ENCODE results near the gene RND1.

Gene RND1

DNA sequence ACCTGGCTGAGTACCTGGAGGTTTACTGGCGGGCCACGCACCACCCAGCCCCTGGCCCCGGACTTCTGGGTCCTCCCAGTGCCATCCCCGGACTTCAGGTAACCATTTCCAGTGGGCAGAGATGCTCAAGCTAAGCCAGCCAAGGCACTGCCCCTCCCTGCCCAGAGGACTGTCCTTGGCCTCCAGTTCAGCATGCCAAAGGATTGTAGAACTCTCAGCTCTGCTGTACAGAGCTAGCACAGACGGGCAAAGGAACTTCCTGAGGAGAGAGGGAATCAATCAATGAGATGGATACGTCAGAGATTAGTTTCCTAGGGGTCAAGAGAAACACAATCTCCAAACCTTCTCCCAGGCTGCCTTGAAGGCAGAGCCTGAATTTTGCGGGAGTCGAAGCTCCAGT, 38.6 kb downstream of the RND1 start:
- DNase-seq (ENCODE audit: low spot score): no peak

DNA sequence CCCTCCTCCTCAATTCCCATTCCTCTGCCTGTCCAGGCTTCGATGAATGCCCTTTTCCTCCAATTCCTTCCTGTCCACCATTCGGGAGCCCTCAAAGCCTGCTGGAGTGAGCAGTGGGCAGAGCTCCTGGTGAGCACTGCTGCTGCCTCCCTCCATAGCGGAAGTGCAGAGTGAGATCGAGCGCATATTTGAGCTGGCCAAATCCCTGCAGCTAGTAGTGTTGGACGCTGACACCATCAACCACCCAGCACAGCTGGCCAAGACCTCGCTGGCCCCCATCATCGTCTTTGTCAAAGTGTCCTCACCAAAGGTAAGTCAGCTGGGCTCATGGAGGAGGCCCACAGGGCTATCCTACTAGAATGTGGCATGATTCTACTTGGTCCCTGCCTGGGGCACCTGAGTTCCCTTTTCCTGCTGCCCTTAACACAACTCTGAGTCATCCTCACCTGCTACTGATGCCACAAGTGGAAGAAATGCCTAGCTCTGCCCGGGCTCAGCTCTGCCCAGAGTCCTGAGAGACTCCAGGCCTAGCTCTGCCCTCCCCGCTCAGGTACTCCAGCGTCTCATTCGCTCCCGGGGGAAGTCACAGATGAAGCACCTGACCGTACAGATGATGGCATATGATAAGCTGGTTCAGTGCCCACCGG, 39.3 kb downstream of the RND1 start:
- no peak for DNase-seq (ENCODE audit: low spot score)

DNA sequence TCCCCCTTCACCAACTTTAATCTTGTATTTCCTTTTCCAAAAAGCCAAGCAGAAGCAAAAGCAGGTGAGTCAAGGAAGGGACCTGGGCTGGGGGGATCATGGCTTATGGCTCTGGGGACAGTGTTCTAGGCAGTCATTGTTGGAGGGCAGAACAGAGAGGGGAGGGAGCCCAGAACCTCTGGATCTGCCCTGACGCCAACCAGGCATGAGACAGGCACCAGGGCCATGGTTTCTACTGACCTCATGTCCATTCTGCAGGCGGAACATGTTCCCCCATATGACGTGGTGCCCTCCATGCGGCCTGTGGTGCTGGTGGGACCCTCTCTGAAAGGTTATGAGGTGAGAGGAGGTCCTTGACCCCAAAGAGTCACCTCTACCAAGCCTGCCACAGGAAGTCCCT, 40.8 kb downstream of the RND1 start:
- DNase-seq (ENCODE audit: low spot score): no peak

DNA sequence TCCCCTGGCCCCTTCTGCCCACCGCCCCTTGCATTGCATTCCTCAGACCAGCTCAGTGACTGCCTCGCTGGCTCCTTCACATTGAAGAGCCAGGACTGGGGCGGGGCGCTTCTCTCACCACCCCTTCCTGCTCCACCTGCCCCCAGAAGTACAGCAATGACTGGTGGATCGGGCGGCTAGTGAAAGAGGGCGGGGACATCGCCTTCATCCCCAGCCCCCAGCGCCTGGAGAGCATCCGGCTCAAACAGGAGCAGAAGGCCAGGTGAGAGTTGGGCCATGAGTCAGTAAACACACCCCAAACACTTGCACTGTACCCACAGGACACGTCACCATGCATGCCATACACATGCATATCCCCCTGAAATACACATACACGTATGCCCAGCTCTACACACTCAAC, 41.6 kb downstream of the RND1 start:
- no peak for DNase-seq (ENCODE audit: low spot score)

DNA sequence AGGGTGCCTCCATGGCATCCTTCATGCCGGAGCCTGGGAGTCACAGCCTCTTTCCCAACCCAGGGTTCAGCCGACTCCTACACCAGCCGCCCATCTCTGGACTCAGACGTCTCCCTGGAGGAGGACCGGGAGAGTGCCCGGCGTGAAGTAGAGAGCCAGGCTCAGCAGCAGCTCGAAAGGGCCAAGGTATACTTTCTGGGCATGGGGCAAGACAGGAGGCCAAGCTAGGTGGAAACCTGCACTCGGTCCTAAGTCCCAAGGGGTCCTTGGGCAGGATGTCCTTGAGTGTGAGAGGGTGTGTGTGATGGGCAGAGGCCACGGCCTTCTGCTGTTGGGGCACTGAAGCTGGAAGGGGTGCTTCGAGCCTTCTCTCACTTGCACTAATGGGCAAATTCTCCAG, 42.4 kb downstream of the RND1 start:
- no peak for DNase-seq (ENCODE audit: low spot score)

DNA sequence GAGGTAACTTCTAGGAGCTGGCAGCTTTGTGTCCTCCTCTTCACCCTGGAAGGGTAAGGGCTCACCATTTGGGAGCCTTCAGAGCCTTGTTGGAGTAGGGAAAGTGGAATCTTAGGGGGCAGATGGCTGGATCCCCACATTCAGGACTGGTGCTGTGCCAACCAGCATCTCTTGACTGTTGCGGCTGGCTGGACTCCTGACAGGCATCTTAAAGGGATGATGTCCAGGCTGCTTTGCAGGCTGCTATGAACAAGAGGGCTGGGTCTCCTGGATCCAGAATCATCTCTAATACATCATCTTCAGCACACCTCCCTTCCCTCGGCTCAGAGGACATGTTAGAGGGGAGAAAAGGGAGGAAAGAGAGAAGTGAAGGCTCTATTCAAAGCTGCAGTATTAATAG, 43.0 kb downstream of the RND1 start:
- no peak for DNase-seq (ENCODE audit: low spot score)

DNA sequence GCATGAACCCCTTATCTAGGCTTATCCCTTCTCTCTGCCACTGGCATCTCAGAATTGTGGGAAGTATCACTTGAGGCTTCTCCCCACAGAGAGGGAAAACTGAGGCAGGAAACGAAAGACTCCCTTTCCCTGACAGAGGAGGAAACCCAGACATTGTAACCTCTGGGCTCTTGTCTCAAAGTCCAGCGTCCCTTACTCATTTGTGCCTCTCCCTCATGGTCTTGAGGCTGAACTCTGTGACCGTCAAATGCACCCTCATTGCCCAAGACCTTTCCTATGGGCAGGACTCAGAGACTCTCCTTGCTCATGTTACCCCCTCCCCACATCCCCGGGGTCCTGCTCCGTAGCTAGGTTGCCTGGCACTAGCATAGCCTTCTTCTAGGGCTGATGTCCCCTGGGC, 43.5 kb downstream of the RND1 start:
- DNase-seq (ENCODE audit: low spot score): no peak

DNA sequence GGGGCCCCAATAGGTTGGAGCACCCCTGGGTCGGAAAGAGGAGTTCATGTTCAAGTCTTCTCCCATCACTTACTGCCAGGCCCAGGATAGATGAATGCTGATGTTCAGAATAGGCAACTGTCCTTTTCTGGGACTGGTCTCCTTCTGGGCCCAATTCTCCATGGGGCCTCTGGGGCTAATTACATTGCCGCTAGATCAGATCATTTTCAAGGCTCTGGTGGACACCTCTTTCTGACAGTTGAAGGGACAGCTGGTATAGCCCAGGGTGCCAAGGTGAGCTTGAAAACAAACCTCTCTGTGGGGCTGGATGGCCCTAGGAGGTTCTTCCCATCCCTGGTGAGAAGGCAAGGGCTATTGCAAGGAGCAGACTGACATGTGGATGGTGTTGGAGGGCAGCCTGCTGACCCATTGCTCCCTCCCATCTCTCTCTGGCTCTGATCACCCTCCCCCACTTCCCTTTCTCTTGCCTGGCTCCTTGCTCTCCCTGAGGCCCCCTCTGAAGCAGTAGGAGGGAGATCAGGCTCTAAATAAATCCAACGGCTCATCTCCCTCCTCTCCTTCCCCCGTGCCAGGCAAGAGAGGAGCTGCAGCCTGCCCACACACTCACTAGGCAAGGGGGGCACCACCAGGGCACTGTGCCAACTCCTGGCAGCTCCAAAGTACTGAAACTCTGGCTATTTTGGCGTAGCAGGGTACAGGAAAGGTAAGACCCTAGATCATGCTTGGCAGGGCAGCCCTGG, 45.5 kb downstream of the RND1 start:
- no peak for DNase-seq (ENCODE audit: low spot score)

DNA sequence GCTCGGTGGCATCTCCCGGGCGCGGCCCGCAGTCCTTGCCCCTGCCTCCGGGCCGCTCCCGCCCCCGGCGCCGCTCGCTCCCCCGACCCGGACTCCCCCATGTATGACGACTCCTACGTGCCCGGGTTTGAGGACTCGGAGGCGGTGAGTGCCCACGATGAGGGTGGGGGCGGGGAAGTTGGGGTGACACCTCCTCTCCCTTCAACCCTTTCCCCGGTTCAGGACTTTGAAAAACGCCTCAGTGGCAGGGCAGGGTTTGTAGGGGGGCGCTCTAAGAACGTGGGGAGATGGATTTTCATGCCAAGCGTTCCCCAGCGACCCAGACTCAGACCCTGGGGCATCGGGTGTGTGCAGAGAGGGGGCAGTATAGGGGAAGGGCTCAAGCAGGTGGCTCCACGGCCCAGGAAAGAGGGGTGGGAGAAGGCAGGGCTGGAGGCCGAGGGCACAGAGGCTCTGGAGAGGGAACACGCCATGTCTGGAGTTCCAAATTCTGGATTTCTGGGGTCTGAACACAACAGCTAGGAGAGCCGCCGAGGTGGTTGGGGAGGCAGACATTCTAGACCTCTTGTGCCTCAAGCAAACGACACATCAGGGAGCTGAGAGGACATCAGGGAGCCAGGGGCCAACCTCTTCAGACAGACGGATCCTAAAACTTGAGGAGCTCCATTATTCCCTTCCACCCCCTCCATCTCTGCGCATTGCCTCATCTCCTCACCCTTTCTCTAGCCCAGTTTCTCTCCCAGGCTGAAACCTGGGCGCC, 46.7 kb downstream of the RND1 start:
- no peak for DNase-seq (ENCODE audit: low spot score)

DNA sequence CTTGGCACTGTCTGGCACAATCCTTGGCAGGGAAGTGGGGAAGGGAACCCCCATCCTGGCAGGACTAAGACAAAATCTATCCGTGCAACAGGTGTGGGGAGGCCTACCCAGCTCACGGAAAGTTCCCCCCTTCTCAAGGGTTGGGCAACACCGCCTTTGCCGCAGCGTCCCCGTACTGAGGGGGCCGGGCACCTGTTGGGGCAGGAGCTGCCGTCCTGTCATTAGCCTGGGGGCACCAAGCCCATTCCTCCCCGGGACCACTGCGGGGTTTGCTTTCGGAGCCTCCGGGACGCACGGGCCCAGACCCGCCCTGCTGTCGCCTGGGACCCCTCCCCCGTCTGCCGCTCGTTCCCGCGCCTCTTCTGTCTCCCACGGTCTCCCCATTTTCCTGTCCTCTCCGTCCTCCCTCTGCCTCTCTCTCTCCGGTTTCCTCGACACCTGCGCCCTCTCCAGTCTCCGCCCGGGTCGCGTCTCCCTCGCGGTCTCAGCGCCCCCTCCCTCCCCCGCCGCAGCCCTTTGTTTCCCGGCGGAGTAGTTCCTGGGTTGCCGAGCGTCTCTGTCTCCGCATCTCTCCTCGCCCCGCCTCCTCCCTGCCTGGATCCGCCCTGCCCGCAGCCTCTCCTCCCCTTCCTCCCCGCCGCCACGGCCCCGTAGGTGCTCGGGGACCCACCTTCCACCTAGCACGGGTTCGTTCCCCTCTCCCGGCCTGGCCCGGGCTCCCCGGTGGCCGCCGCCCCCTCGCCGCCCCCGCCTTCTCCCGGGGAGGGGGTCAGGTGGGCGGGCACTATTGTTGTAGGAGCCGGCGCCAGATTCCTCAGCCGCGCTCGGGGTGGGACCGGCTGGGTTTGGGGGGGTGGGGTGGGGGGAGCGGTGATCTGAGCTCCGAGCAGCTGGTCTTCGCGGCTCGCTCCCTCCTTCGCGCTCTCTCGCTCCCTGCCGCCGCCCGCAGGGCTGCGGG, 47.5 kb downstream of the RND1 start, which contains the start of gene CACNB3:
Gene CACNB3 (plus strand): TSS at position 624 of the 958 bp plus-strand sequence. CDS start 434 bp downstream, outside the sequence.
- DNase-seq (ENCODE audit: low spot score): no peak

DNA sequence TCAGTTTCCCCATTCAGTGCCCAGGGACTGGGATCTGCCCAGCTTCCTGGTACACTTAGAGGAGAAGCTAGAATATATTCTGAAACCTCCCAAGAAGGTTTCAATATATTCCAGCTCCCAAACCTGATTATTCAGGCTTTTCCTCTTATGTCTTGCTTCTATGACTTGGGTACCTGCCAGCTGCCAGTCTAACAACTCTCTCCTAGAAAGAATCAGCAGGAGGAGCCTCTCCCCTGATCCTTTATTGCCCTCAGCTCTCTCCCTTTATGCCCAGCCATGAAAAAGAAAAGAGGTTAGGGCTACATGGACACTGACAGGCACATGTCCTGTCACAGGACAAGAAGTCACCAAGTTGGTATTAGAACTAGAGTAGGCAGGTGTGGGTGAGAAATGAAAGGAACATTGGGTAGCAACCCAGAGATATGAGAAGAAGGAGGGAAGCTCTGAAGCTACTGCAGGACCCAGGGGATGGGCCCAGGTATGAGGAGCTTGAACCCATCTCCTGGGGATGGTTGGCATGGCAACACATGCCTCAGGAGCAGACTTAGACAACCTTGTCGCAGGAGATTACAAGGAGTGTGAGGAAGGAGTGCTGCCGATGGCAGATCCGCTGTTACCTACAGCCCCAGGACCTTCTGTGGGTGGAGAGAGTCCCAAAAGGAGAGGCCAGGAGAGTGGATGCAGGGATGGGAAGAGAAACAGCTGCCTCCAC, 49.4 kb downstream of the RND1 start:
- no peak for DNase-seq (ENCODE audit: low spot score)

DNA sequence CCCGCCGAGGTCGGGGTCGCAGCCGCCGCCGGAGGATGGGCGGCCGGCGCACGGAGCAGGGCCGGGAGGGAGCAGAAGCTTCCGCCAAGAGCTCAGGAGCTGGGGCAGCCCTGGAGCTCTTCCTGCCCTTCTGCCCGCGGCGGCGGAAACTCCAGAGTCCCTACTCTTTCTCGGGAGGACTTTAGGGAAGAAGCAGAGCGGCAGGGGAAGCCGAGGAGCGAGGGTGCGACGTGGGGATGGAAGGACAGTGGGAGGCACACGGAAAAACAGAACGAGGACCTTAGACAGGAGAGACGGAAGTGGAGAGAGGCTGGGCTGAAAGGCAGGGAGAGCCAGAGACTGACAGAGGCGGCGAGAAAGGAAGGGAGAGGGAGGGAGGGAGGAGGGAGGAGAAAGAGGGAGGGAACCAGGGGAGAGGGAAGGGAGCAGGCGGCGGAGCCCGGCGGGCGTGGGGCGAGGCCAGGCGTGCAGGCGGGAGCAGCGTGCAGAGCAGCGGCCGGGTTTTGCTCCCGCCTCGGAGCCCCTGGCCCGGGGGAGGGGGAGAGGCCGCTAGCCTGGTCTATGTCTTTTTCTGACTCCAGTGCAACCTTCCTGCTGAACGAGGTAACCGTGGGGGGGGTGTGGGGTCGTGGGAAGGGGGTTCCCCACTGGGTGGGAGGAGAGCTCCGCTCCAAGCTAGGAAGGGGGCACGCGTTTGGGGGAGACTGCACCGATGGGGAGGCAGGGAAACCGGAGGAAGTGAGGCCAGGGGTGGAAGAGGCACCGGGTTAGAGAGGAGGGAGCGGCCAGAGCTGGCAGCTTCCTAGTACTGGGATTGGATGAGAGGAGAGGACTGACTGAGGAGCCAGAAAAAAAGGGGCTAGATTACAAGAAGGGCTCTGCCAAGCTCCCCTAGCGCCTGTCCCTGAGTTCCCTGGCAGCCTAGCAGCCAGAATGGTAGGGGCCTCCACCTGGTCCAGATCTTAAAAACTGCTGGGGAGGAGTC, 50.3 kb downstream of the RND1 start:
- DNase-seq (ENCODE audit: low spot score): peak; percentile 45

DNA sequence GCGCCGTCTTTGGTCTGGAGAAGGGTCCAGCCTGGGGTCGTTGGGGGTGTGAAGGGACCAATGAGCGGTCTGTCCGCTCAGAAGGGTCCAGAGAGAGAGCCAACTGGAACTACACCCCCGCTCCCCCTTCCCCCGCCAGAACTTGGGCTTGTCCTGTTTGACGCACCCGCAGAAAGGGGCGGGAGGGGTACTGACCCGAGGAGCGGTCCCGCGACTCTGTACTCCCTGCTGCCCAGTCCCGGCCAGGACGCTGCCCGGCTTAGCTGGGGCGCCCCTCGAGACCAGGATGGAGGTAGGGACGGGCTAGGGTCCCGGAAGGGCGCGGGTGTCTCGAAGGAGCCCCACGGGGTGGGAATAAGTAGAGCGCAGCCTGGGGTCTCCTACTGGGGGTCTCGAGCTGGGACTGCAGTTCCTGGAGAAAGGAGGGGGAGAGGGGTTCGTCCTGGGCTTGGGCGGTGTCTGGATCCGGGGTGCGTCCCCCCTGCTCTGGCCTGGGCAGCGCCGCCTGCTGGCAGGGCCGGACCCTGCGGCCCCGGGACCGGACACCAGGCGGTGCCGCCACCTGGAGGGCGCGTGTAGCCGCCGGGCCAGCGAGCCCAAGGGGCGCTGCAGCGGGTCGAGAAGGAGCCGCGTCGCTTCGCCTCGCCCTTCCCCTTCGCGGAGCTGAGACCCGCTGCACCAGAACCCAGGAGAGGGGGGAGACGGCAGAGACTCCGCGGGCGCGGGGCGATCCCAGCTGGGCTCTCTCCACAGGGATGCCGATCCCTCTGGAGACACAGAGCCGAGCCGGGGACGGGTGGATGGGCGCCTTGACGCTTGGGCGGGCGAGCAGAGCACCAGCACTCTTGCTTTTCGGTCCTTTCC, 51.2 kb downstream of the RND1 start:
- peak; percentile 56 for DNase-seq (ENCODE audit: low spot score)

DNA sequence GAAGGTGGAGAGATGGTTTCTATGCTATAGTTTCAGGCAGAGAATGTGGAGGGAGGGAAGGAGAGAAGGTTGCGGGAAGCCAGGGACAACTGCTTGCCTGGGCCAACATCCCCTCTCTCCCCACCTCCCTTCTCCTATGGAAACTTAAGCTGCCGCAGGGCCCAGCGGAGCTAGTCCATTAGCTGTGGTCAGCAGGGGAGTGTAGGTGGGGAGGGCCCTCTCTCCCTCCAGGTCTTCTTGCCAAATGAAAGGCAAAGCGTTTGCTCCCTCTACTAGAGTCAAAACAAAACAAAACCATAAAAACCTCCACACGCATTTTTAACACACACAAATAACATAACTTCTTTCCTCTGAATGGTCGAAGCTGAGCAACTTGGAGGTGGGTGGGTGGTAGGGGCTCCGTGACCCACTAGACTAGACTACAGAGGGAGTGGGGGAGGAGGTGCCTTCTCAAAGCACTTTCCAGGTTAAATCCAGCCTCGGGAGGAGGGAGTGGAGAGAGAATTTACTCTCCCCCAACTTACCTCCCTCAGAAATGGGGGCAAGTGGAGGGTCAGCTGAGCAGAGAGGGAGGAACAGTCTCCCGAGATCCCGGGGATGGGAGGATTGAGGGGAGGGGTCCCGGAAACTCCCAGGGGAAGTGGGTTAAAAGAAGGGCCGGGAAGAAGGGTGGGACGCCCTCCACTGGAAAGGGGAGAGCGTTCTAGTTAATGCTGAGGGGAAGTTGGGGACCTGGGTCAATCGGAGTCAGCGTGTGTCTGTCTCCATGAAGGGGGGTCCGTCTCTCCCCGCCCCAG, 52.0 kb downstream of the RND1 start:
- DNase-seq (ENCODE audit: low spot score): no peak

DNA sequence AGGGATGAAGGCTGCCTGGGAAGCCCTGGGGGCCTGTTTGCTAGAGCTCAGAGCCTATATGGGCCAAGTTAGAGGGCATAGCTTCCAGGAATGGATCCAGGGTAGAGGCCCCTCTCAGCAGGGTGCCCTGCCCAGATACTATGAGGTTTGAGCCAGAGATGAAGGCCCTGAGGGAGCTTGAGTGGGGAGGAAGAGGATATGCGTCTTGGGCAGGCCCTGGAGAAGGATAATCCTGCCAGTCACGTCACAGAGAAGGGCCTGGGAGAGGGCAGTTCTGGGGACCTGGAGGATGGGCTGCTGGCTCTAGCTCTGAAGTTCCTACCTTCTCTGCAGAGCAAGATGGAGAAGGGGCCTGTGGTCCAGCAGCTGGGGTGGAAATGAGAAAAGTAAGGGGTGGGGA, 53.3 kb downstream of the RND1 start:
- no peak for DNase-seq (ENCODE audit: low spot score)

DNA sequence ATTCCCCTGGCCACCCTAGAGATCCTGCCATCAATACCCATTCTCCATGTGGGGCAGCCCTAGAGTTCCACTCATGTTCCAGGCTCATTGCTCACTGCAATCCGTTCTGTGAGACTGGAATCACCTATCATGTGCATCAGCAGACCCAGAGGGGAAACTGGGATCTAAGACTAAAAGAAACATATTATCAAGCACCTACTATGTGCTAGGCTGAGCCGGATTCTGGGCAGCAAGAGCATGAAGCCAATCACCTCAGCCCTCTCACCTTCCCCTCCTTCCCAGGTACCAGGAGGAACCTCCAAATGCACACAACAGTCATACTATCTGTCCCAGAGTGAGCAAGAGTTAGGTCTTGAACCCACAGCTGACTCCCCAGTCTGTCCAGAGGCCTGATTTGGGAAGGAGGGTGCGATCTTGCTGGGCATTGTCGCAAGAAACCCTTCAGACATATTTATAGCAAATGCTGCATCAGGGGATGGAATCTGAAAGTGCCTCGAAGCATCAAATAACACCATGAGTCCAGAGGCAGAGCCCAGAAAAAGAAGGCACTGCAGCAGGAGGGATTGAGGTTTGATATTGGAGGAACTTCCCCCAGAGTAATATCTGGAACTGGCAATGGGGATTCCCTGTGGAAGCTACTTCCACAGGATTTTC, 54.1 kb downstream of the RND1 start:
- DNase-seq (ENCODE audit: low spot score): no peak

DNA sequence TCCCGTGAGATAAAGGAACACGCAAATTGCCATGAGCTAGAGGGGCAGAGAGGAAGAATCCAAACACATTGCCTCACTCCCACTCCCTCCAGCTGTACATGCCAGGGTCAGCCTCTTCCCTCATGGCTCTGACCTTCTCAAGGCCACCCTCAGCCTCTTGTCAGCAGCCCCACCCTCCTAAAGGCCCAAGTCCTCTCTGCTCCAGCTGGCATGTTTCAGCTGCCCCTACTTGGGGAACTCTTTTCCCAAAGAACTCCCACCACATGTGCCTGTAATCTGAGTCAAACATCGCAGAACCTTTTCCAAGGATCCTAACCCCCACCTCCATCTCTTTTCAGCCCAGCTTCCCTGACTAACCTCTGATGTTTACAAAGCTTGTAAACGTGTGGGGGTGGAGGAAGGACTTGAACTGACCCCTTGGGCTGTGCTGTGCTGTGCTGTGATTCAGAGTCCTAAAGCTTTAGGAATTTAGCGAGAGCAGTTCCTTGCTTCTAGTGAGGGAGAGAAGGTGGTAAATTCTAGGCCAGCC, 54.7 kb downstream of the RND1 start:
- no peak for DNase-seq (ENCODE audit: low spot score)
